GM21526 (cell line): Measurements from ENCODE around the gene COPS6.
A peak's percentile ranks its signal among the peaks of the same experiment; 100 is the strongest.

Source experiments
- ATAC-seq: cut with Tn5 transposase; IDR thresholded peaks from one replicate; pipeline ENCODE4 v1.9.1; 2021; ENCODE audit warnings: moderate library complexity; ENCODE audit not compliant: unreplicated experiment, low FRiP score

The COPS6 gene

DNA sequence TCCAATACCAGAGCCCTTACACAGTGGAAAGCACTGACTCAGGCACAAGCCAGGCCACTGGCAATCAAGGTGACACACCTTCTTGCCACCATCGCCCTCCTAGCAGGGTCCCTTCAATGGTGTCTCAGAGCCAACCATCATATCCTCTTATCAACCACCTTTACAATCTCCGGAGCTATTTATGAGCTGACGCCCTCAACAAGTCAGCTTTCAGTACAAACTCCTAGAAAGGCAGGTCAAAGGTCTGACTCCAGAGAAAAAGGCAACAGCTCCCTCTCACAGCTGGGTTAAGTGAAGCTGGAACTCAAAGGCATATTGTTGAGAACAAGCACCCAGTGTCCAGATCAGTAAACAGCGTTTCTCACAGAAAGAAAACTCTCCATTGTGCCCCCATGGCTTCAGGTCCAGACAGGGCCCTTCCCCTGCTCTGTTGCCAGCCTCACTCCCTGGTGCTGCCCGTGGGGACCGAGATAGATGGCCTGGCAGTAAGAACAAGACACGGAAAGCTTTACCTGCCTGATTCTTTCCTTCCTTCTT lies 9.7 kb upstream of the COPS6 start:
- no peak for ATAC-seq

- peak; percentile 8 for ATAC-seq
Measured at GRCh38 chr7:100080907-100081534, 7.7 kb upstream of the COPS6 start.

GRCh38 chr7:100081535-100082102 lies 7.2 kb upstream of the COPS6 start, which contains the start of gene ZNF3:
TSS of gene ZNF3 (minus strand) at chr7:100081723. CDS start at chr7:100077357, 4,366 bp downstream.
- ATAC-seq: peak; percentile 85

DNA sequence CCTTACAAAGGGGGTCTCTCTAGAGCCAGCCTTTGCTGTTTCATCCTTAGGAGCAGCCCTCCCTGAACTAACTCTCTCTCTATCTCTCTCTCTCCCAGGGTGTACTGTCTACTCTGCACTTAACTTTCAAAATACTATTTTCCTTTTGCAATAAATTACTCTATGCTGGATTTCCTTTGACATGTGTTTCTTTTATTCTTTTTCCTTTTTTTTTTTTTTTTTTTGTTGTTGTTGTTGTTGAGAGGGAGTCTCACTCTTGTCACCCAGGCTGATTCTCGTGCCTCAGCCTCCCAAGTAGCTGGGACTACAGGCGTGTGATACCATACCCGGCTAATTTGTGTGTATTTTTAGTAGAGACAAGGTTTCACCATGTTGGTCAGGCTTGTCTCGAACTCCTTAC lies 5.8 kb upstream of the COPS6 start:
- no peak for ATAC-seq

DNA sequence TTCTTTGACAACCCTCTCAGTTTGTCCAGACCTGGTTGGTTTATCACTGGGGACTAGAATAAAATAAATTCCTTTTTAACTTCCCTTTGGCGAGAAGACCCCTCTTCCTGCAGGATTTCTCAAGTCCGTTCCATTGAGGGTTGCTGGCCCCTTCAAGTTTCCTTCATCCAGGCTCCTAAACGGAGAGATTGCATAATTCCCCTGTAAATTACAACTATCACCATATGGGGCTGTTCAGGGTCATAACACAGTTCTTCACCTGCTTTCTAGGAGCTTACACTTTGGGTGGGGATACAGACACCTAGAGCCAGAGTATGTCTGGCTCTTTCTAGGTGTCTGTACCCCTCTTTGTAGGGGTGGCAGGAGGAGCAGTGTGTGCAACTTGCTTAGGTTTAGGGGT lies 3.3 kb upstream of the COPS6 start:
- no peak for ATAC-seq

GRCh38 chr7:100087055-100087750 lies 1.6 kb upstream of the COPS6 start:
- no peak for ATAC-seq

- ATAC-seq: no peak
Measured at GRCh38 chr7:100088095-100088620, 611 bp upstream of the COPS6 start.

DNA sequence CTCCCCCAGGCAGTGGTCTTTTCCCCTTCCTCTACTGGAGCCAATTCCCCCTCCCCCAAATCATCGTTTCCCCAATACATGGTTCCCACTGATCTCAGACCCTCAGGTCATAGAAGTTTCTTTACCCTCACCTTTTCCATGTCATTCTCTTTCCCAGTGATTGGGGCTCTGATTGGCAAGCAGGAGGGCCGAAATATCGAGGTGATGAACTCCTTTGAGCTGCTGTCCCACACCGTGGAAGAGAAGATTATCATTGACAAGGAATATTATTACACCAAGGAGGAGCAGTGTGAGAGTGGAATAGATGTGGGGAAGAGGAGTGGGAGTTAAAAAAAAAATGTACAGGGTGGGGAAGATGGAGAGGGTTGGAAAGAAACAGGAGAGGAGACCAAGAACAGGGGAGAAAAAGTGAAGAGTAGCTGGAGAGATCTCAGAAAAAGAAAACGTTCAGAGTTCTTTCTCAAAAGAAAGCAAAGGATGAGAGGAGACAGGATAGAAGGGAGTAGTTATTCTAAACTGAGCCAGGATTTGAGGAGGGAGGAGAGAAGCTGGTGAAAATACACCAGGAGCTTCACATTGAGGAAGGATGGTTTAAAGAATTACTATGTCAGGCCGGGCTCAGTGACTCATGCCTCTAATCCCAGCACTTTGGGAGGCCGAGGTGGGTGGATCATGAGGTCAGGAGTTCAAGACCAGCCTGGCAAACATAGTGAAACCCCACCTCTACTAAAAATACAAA lies 858 bp downstream of the COPS6 start:
- ATAC-seq: no peak

DNA sequence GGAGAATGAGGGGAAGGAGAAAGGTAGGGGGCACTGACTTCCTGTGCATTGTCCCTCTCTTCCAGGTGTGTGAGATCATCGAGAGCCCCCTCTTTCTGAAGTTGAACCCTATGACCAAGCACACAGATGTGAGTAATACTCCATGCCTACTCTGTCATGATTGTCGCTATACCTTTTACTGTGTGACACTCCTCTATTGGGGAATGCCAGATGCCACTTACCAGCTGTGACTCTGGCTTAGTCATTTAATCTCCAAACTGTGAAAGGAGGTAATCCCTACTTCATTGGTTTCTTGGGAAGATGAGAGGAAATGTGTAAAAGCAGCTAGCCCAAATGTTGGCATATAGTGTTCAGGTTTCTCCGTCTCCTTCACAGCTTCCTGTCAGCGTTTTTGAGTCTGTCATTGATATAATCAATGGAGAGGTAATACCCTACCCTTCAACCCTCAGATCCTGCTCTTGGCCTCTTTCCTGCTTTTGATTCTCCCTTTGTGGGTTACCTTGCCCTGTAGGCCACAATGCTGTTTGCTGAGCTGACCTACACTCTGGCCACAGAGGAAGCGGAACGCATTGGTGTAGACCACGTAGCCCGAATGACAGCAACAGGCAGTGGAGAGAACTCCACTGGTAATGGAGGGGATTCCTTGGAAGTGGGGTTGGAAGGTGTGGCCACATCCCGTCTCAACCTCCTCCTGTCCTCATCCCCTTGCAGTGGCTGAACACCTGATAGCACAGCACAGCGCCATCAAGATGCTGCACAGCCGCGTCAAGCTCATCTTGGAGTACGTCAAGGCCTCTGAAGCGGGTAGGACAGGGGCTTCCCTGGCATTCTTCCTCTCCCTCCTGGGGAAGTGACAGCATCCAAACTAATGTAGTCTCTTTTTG lies 2.0 kb downstream of the COPS6 start:
- ATAC-seq: no peak

GRCh38 chr7:100091411-100092181 lies 2.8 kb downstream of the COPS6 start:
- ATAC-seq: no peak

DNA sequence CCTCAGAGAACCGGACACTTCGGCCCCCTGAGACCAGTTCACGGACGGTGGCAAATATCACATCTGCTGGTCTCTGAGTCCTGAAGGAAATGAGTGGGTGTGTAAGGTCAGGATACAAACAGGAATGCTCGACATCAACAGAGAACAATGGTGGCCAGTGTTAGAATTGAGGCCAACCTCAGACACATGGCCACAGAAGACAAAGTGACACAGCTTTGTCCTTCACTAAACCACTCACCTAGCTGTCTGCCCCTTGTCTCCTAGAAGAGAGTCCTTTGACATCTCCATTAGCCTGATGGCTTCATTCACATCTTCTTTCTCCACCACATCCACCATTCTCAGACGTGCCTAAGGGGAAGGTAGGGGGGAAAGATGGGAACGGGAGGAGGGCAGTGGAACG lies 4.3 kb downstream of the COPS6 start:
- ATAC-seq: no peak

GRCh38 chr7:100093498-100093897 lies 4.7 kb downstream of the COPS6 start:
- no peak for ATAC-seq

DNA sequence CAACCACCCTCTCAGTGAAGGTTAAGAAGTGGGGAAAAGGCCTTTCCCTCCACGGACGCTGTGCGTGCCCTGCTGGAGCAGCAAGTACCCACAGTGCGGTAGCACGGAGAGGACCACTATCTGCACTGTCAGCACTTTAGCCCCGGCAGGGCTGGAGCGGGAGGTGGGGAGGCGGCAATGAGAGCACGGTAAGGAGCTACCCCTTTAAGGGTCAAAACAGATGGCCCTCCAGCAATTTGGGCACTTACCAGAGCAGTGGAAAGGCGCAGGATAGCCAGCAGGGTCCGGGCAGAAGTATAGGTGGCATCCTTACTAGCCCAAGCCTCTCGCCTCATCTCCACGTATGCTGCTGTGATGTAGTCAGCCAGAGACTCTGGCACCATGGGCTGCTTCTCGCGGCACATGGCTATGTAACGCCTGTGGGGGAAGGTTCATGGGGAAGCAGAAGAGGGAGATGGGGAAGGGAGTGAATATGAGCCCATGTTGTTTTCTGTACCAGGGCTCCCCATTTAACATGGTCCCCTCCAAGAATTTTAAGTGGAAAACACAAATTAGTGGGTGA lies 5.2 kb downstream of the COPS6 start:
- no peak for ATAC-seq

DNA sequence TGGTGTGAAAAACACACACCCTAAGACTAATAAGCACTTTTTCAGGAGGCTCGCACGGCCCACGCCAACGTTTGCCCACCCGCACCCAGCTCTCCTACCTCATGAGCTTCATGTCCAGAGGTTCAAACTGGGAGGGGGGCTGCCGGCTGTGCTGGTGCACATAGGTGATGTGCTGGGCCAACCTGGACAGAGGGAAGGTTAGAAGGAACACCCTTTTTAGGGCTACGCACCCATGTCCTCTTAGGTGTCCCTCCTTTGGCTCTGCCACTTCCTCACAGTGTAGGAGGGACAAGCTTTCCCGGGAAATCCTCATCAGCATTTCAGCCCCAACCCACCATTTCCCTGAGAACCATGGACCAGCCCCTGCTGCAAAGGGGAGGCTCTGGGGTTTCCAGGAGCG lies 6.5 kb downstream of the COPS6 start:
- no peak for ATAC-seq

GRCh38 chr7:100095704-100096103 lies 6.9 kb downstream of the COPS6 start:
- no peak for ATAC-seq

DNA sequence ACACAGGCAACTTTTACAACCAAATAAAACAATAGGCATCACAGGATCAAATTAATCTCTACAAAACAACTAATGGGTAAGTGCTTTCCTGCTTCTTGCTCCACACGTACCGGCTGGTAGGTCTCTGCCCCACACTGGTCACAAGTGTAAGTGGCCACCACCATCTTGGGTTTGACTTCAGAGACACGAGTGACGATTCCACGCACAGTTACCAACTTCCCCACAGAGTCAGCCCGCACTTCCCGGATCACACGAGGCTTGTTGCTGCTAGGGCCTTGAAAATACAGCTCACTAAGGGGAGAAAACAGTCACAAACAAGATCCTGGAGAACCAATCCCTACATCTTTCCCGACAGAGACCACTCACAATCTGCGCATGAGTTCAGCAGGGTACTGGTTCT lies 10.1 kb downstream of the COPS6 start:
- ATAC-seq: no peak

DNA sequence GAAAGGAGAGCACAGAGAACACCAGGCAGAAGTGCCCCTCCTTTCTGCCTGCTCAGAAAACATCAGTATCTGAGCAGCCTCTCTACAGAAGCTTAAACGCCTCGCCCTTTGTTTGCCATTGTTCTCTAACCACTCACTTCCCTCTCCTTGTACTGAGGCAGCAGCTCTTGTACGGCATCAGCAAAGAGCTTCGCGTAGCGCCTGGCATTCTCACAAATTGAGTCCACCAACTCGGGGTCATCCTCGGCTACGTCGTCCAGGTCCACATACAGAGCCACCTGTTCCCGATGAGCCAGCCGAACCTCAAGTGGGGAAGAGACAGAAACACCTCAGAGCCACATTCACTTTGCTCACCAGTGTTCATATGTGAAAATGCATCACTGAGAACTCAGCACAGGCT lies 10.7 kb downstream of the COPS6 start:
- ATAC-seq: no peak

DNA sequence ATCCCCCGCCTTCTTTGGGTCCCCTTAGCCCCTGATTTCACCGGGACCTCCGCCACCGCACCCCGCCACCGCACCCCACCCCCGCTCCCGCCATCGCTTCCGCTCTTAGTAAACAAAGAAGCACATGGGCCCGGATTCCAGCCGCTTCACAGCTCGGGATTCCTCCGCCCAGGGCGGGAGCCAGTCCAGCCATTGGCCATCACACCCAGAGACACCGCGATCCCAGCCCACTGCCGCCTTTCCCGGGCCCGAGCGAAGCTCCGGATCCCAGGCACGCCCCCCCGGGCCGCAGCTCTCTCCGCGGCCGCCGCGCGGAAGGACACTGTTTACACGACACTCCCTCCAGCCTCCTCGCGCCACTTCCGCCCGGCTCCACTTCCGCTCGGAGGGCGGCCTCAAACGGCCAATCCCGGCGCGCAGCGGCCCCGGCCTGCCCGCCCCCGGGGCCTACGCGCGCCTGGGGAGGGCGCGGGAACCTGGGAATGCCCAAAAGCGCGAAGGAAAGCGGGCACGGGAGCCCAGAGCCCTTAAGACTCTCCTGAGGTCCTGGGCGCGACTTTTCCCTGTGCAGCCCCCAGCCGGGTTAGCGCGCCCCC lies 11.7 kb downstream of the COPS6 start:
- ATAC-seq: peak; percentile 57
